ENCODE results near the gene ZBTB47.

Gene ZBTB47

DNA sequence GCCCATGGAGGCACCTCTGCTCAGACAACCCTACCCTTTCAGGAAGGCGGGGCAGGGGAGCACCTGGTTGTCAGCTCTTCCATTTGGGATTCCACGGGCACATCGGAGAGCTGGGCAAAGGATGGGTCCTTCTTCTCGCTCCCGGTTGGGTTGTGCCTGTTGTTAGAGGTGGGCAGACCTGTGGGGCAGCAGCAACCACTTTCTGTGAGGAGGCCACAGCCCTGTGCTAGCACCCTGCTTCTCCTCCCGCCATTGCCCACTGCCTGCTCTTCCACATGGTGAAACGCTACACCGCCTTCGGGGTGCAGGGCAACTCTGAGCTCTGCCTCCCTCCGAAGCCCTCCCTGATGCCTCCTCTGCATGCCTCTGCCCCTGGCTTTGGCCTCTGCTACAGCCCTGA lies 56.1 kb downstream of the ZBTB47 start:
- CTCF ChIA-PET, result interaction anchor here (1.0 to 1.3 kb wide), 2 partner anchors 8 to 10 kb away, joined by 3 to 4 read pairs; no protein-coding TSS in a partner anchor
- Mint-ChIP-seq H3K27me3 (peaks cover 21% of the 10 kb centered on the region), H3K27ac (no peak overlapping the region), H3K4me3 (no peak overlapping the region), H3K9me3 (no peaks in the 10 kb centered on the region), H3K4me1 (no peaks in the 10 kb centered on the region), H3K36me3 (no peaks in the 10 kb centered on the region)
- DNase-seq, result peak; percentile 11

DNA sequence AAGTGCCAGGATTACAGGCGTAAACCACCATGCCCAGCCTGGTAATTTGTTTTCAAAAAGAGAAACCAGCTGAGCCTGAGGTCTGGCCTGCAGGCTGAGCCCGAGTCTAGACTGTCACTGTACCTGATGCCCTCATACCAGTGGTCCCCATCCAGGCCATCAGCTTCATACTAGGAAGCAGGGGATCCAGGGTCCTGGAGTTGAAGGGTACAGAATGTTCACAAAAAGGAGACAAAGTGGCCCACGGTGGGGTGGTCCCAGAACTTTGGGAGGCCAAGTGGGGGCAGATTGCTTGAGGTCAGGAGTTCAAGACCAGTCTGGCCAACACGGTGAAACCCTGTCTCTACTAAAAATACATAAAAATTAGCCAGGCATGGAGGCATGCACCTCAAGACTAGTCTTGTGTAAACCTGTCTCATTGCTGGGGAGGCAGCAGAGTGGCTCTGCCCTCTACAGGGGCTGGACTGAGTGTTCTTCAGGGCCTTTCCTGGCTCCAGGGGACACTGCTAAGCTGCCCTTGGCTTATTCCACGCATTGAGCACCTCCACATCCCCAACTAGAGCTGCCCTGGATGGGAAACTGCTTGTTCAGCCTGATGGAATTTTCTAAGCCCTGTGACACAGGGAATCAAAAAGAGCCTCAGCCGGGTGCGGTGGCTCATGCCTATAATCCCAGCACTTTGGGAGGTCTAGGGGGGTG lies 57.0 kb downstream of the ZBTB47 start:
- H3K27ac Mint-ChIP-seq, result no peak overlapping the region
- CTCF ChIA-PET, result interaction anchor here (0.6 to 1.3 kb wide), 3 partner anchors 9 to 252 kb away, joined by 3 to 4 read pairs (median 3); no protein-coding TSS in a partner anchor
- H3K4me1 Mint-ChIP-seq, result no peaks in the 10 kb centered on the region
- H3K9me3 Mint-ChIP-seq, result no peaks in the 10 kb centered on the region
- DNase-seq, result peak; percentile 11
- H3K4me3 Mint-ChIP-seq, result no peak overlapping the region
- H3K36me3 Mint-ChIP-seq, result no peaks in the 10 kb centered on the region
- peaks cover 21% of the 10 kb centered on the region for H3K27me3 Mint-ChIP-seq

DNA sequence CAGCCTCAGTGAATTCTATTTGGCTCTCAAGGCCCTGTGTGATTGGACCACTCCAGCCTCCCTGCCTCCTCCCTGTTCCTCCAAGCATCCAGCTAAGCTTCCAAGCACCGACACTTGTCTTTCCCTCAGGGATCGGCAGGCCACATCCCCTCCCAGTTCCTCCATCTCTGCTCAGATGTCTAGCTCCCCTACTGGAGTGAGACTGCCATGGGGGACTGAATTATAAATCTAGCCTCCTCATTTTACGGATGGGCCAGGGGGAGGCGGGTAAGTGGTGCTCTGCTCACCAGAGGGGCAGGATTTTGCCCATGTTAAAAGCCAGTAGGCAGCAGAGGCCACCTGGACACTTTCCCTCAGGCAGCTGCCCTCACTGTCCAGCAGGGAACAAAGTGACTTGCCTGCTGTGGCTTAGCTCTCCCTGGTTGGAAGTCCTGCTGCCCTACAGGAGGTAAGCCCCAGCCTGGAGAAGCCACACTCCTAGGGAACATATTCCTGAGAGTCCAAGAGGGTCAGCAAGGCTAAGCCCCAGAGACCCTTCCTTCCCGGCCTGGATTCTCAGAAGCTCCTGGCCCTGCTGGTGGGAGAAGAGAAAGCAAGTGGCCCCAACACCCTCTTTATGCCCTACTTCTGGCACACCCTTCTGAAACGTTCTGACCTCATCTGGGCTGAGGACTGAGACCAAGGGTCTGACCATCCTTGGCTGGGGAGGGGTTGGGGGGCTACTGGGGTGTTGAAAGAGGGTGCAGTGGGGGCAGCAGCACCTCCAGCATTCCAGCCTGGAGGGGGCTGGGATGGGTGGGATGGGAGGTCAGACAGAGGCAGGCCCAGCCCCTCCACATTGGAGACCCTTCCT lies 58.2 kb downstream of the ZBTB47 start:
- H3K27me3 Mint-ChIP-seq, result peaks cover 21% of the 10 kb centered on the region
- H3K9me3 Mint-ChIP-seq, result no peaks in the 10 kb centered on the region
- H3K4me1 Mint-ChIP-seq, result no peaks in the 10 kb centered on the region
- no peak overlapping the region for H3K4me3 Mint-ChIP-seq
- peak; percentile 7 for DNase-seq
- H3K27ac Mint-ChIP-seq, result no peak overlapping the region
- CTCF ChIA-PET, result interaction anchor here (0.6 to 1.3 kb wide), 3 partner anchors 10 to 251 kb away, joined by 3 to 4 read pairs (median 3); no protein-coding TSS in a partner anchor
- H3K36me3 Mint-ChIP-seq, result no peaks in the 10 kb centered on the region

- CTCF ChIA-PET, result interaction anchor here (1.3 kb wide), 1 partner anchor 169 kb away, joined by 4 read pairs; no protein-coding TSS in a partner anchor
- Mint-ChIP-seq H3K4me1 (no peaks in the 10 kb centered on the region), H3K27me3 (peaks cover 17% of the 10 kb centered on the region), H3K4me3 (no peak overlapping the region), H3K36me3 (no peaks in the 10 kb centered on the region), H3K27ac (no peak overlapping the region), H3K9me3 (no peaks in the 10 kb centered on the region)
- DNase-seq, result peak; percentile 12
These were observed 58.8 kb downstream of the ZBTB47 start for GRCh38 chr3:42712344-42712648.

- H3K4me3 Mint-ChIP-seq, result no peak overlapping the region
- no peak overlapping the region for H3K27ac Mint-ChIP-seq
- no peaks in the 10 kb centered on the region for H3K4me1 Mint-ChIP-seq
- no peaks in the 10 kb centered on the region for H3K36me3 Mint-ChIP-seq
- H3K9me3 Mint-ChIP-seq, result no peaks in the 10 kb centered on the region
- CTCF ChIA-PET, result interaction anchor here (1.1 to 1.3 kb wide), 2 partner anchors 51 to 169 kb away, joined by 3 to 4 read pairs; no protein-coding TSS in a partner anchor
- peak; percentile 10 for DNase-seq
- peaks cover 17% of the 10 kb centered on the region for H3K27me3 Mint-ChIP-seq
These were observed 59.3 kb downstream of the ZBTB47 start for GRCh38 chr3:42712688-42713372.

DNA sequence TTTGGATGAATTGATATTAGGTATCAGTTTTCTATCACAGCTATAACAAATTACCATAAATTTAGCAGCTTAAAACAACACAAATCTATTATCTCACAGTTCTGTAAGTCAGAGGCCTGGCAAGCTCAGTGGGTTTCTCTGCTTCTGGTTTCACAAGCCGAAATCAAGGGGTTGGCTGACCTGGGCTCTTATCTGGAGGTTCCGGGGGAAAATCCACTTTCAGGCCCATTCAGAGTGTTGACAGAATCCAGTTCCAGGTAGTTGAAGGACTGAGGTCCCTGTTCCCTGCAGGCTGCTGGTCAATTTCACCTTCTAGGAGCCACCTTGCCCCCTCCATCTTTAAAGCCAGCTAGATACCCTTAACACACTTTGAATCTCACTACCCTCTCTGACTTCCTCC lies 60.2 kb downstream of the ZBTB47 start:
- peak; percentile 14 for DNase-seq
- H3K4me1 Mint-ChIP-seq, result no peaks in the 10 kb centered on the region
- CTCF ChIA-PET, result interaction anchor here (1.1 kb wide), 1 partner anchor 52 kb away, joined by 3 read pairs; no protein-coding TSS in a partner anchor
- peaks cover 17% of the 10 kb centered on the region for H3K27me3 Mint-ChIP-seq
- H3K4me3 Mint-ChIP-seq, result no peak overlapping the region
- H3K27ac Mint-ChIP-seq, result no peak overlapping the region
- H3K36me3 Mint-ChIP-seq, result no peaks in the 10 kb centered on the region
- no peaks in the 10 kb centered on the region for H3K9me3 Mint-ChIP-seq

- H3K36me3 Mint-ChIP-seq, result no peaks in the 10 kb centered on the region
- DNase-seq, result peak; percentile 5
- CTCF ChIA-PET, result no interaction called here
- H3K9me3 Mint-ChIP-seq, result no peaks in the 10 kb centered on the region
- no peaks in the 10 kb centered on the region for H3K4me1 Mint-ChIP-seq
- peaks cover 21% of the 10 kb centered on the region for H3K27me3 Mint-ChIP-seq
- H3K4me3 Mint-ChIP-seq, result no peak overlapping the region
- H3K27ac Mint-ChIP-seq, result no peak overlapping the region
These were observed 60.8 kb downstream of the ZBTB47 start for GRCh38 chr3:42714171-42714852.
